H1 (cell line): Measurements from ENCODE around the gene AFAP1L1. TPM values are rescaled to one million over a fixed set of nuclear protein-coding genes. Genes with fewer than 3 reads are reported as not detected.

Experiments used
- CTCF ChIA-PET: fragments of 300-600 bp; sonication (Branson Sonifier 250); formaldehyde crosslinking; loops from one replicate; lab custom pipeline; 2021; ENCODE audit not compliant: partially characterized antibody; lab: Charles Lee
- POLR2A ChIA-PET: fragments of 300-600 bp; sonication (Branson Sonifier 250); formaldehyde crosslinking; loops from one replicate; lab custom pipeline; 2021; ENCODE audit warnings: inconsistent platforms; ENCODE audit not compliant: partially characterized antibody; lab: Charles Lee
- DNase-seq, 2 experiments: peaks; one replicate each; pipeline versions ENCODE4 v3.0.0 to v3.0.0-alpha.2; 2010 to 2022; ENCODE audit warnings: low spot score in 2 of 2, low read depth in 1 of 2, mixed read lengths in 1 of 2
- FAIRE-seq: peaks from 2 replicates; lab custom pipeline; 2011; peaks lifted over from hg19 to GRCh38; lab: Jason Lieb, UNC
- H2AFZ ChIP-seq: 2 replicates; pipeline ENCODE4 v1.8.1; 2012; ENCODE audit warnings: low read length, inconsistent platforms
- H2AK5ac ChIP-seq: 2 replicates; pipeline ENCODE4 v1.6.1; 2013; ENCODE audit warnings: low read depth, low read length
- H2BK120ac ChIP-seq: replicated peaks from 2 replicates; pipeline ENCODE3; 2013; ENCODE audit warnings: low read depth, low read length, inconsistent platforms
- H2BK12ac ChIP-seq: 2 replicates; pipeline ENCODE4 v1.6.1; 2013; ENCODE audit warnings: low read depth, low read length
- H2BK15ac ChIP-seq: 2 replicates; pipeline ENCODE4 v1.6.1; 2013; ENCODE audit warnings: low read length
- H2BK20ac ChIP-seq: 2 replicates; pipeline ENCODE4 v1.6.1; 2013; ENCODE audit warnings: low read length
- H2BK5ac ChIP-seq: 2 replicates; pipeline ENCODE4 v1.6.1; 2013; ENCODE audit warnings: low read depth, low read length
- H3K14ac ChIP-seq: 2 replicates; pipeline ENCODE4 v1.6.1; 2013; ENCODE audit warnings: inconsistent platforms; ENCODE audit not compliant: insufficient read length
- H3K18ac ChIP-seq: 2 replicates; pipeline ENCODE4 v1.6.1; 2013; ENCODE audit warnings: low read length; ENCODE audit errors: extremely low read depth
- H3K23ac ChIP-seq: 2 replicates; pipeline ENCODE4 v1.6.1; 2013; ENCODE audit warnings: inconsistent platforms; ENCODE audit not compliant: insufficient read length
- H3K23me2 ChIP-seq: 2 replicates; pipeline ENCODE4 v1.6.1; 2013; ENCODE audit warnings: low read depth, low read length
- H3K27ac ChIP-seq: 2 replicates; pipeline ENCODE4 v1.6.1; 2011; ENCODE audit warnings: low read depth, low read length, inconsistent platforms
- H3K27me3 ChIP-seq, 4 experiments: replicated peaks in 1 of 4; 1 replicate in 1 of 4; 2 replicates in 3 of 4; pipeline versions ENCODE4 v1.6.1 to v1.8.1; 2011 to 2013; ENCODE audit warnings: low read length in 3 of 4, mild to moderate bottlenecking in 3 of 4, inconsistent platforms in 2 of 4, mixed read lengths in 2 of 4, moderate library complexity in 1 of 4; ENCODE audit not compliant: control insufficient read depth in 3 of 4, insufficient read depth in 3 of 4; ENCODE audit errors: extremely low read depth in 1 of 4
- H3K36me3 ChIP-seq, 4 experiments: 2 replicates each; pipeline versions ENCODE4 v1.6.1 to v1.8.1; 2011 to 2013; ENCODE audit warnings: mild to moderate bottlenecking in 4 of 4, low read length in 3 of 4, moderate library complexity in 2 of 4, control low read depth in 1 of 4, inconsistent platforms in 1 of 4; ENCODE audit not compliant: insufficient read depth in 4 of 4, control insufficient read depth in 2 of 4
- H3K4ac ChIP-seq: replicated peaks from 2 replicates; pipeline ENCODE3; 2013; ENCODE audit warnings: low read length, low read depth, mixed read lengths, inconsistent platforms; ENCODE audit not compliant: insufficient read length
- H3K4me1 ChIP-seq, 4 experiments: replicated peaks in 1 of 4; 1 replicate in 1 of 4; 2 replicates in 3 of 4; pipeline versions ENCODE4 v1.6.1 to v1.8.1; 2011 to 2013; ENCODE audit warnings: low read length in 3 of 4, inconsistent platforms in 2 of 4, mixed read lengths in 1 of 4; ENCODE audit not compliant: insufficient read depth in 4 of 4, control insufficient read depth in 3 of 4
- H3K4me2 ChIP-seq, 2 experiments: 2 replicates each; pipeline versions ENCODE4 v1.6.1 to v1.8.1; 2011 to 2013; ENCODE audit warnings: low read depth in 2 of 2, low read length in 2 of 2, control low read depth in 1 of 2, inconsistent platforms in 1 of 2, mild to moderate bottlenecking in 1 of 2; ENCODE audit not compliant: insufficient read depth in 1 of 2
- H3K4me3 ChIP-seq, 4 experiments: fragments of 200-600, 300-600 bp in 1 of 4; sonication (generic), shearing (Covaris generic), sonication (Bioruptor Twin) in 1 of 4; 2 replicates each; pipeline versions ENCODE4 v1.5.1 to v1.8.1; 2011 to 2016; ENCODE audit warnings: low read length in 4 of 4, low read depth in 3 of 4, control low read depth in 2 of 4, inconsistent platforms in 2 of 4, mild to moderate bottlenecking in 2 of 4, mixed read lengths in 1 of 4, moderate library complexity in 1 of 4; ENCODE audit not compliant: insufficient read depth in 2 of 4; ENCODE audit errors: extremely low read depth in 1 of 4
- H3K56ac ChIP-seq: replicated peaks from 2 replicates; pipeline ENCODE3; 2013; ENCODE audit warnings: low read depth, mild to moderate bottlenecking, mixed read lengths, low read length, inconsistent platforms; ENCODE audit not compliant: insufficient read length
- H3K79me1 ChIP-seq: 2 replicates; pipeline ENCODE4 v1.6.1; 2013; ENCODE audit warnings: low read depth, low read length, control low read depth
- H3K79me2 ChIP-seq, 2 experiments: 2 replicates each; pipeline versions ENCODE4 v1.6.1 to v1.8.1; 2012 to 2013; ENCODE audit warnings: low read length in 2 of 2, mild to moderate bottlenecking in 2 of 2, inconsistent platforms in 1 of 2; ENCODE audit not compliant: insufficient read depth in 2 of 2, control insufficient read depth in 1 of 2
- H3K9ac ChIP-seq, 4 experiments: replicated peaks in 1 of 4; 1 replicate in 1 of 4; 2 replicates in 3 of 4; pipeline versions ENCODE4 v1.6.1 to v1.8.1; 2011 to 2013; ENCODE audit warnings: low read depth in 3 of 4, low read length in 3 of 4, control low read depth in 2 of 4, mild to moderate bottlenecking in 2 of 4, moderate library complexity in 2 of 4, inconsistent platforms in 1 of 4; ENCODE audit errors: extremely low read depth in 1 of 4
- H3K9me3 ChIP-seq, 2 experiments: 2 replicates each; pipeline versions ENCODE4 v1.6.1 to v1.8.1; 2012 to 2013; ENCODE audit warnings: mild to moderate bottlenecking in 2 of 2, moderate library complexity in 2 of 2, control low read depth in 1 of 2, inconsistent platforms in 1 of 2, low read depth in 1 of 2, low read length in 1 of 2, mixed read lengths in 1 of 2; ENCODE audit not compliant: insufficient read depth in 2 of 2
- H4K20me1 ChIP-seq, 2 experiments: replicated peaks in 1 of 2; 2 replicates each; pipeline versions ENCODE3 to v1.8.1; 2011 to 2013; ENCODE audit warnings: inconsistent platforms in 2 of 2, low read length in 2 of 2, mild to moderate bottlenecking in 1 of 2; ENCODE audit not compliant: insufficient read depth in 2 of 2, control insufficient read depth in 1 of 2
- H4K5ac ChIP-seq: 2 replicates; pipeline ENCODE4 v1.6.1; 2013; ENCODE audit warnings: low read length, low read depth, mixed read lengths, inconsistent platforms; ENCODE audit not compliant: insufficient read length
- H4K8ac ChIP-seq: 2 replicates; pipeline ENCODE4 v1.8.0; 2013; ENCODE audit warnings: mild to moderate bottlenecking, moderate library complexity, low read length, inconsistent platforms; ENCODE audit not compliant: insufficient read depth; ENCODE audit errors: extremely low read depth
- H4K91ac ChIP-seq: replicated peaks from 2 replicates; pipeline ENCODE3; 2013; ENCODE audit warnings: low read length, mixed read lengths, inconsistent platforms; ENCODE audit not compliant: insufficient read length
- CBX8 ChIP-seq: fragments of 300-800, 300-1000 bp; sonication (generic); IDR thresholded peaks from 2 replicates; pipeline ENCODE4 v1.7.1; 2016; ENCODE audit warnings: low read depth, low read length, borderline replicate concordance
- CHD2 ChIP-seq: IDR thresholded peaks from 2 replicates; pipeline ENCODE4 v1.6.1; 2012; ENCODE audit warnings: low read length, improper control_type of control experiment
- CREB1 ChIP-seq: IDR thresholded peaks from 2 replicates; pipeline ENCODE4 v1.6.1; 2012; ENCODE audit warnings: inconsistent platforms
- FOSL1 ChIP-seq: IDR thresholded peaks from 2 replicates; pipeline ENCODE4 v1.6.1; 2011; ENCODE audit warnings: mild to moderate bottlenecking, low read depth, low read length, moderate library complexity; ENCODE audit not compliant: insufficient read depth
- HDAC6 ChIP-seq: IDR thresholded peaks from one replicate; pipeline ENCODE4 v1.7.1; 2012; ENCODE audit warnings: low read depth, mild to moderate bottlenecking, inconsistent platforms, low read length, moderate library complexity
- POU5F1 ChIP-seq: IDR thresholded peaks from 2 replicates; pipeline ENCODE4 v1.6.1; 2011; ENCODE audit warnings: low read depth, mild to moderate bottlenecking, low read length, moderate library complexity
- WGBS, 2 experiments: shearing (Covaris generic) in 1 of 2; methylation state at CpG; one replicate each; pipeline versions ENCODE4 v1.1.6 to v1.1.7; 2013 to 2015; ENCODE audit warnings: low lambda C conversion rate in 2 of 2, mixed read lengths in 2 of 2, inconsistent platforms in 1 of 2, low coverage in 1 of 2, missing lambda C conversion rate in 1 of 2; ENCODE audit not compliant: insufficient replicate concordance in 2 of 2, insufficient coverage in 1 of 2, insufficient read length in 1 of 2; ENCODE audit errors: extremely low coverage in 1 of 2, missing lambda C conversion rate in 1 of 2; 5-methylcytosine and 5-hydroxymethylcytosine counted together
- polyA plus RNA-seq, 7 experiments: library from polyadenylated mRNA; depleted of rRNA in 3 of 7; stranded (reverse) in 5 of 7; unstranded in 2 of 7; fragments of >200 nt in 5 of 7; fragments of 200-250 nt in 2 of 7; gene quantifications; 1 replicate in 5 of 7; 2 replicates in 1 of 7; 4 replicates in 1 of 7; pipeline versions ENCODE4 v1.2.1 to v1.2.3, GENCODE V29; 2011 to 2013; ENCODE audit warnings: missing spikeins in 2 of 7, mixed read lengths in 2 of 7
- total RNA-seq: library from RNA; stranded (reverse); fragmentation: NEBNext Ultra II Directional; extraction: Animal tissue kit (Norgen Biotek cat#: 25700); gene quantifications from 2 replicates; pipeline ENCODE4 v1.2.1, GENCODE V29; 2021

AFAP1L1 gene
- total and polyA plus RNA-seq, 2 of the 8 experiments (the other 6 are each of a cell fraction or from before 2014, with no cell fraction given) = 0.79 to 4.7 TPM

- Histone ChIP-seq H3K23me2 (no peaks in the 10 kb centered on the region), H3K9ac (no peak overlapping the region), H2BK120ac (no peak overlapping the region), H3K14ac (no peak overlapping the region), H4K20me1 (no peaks in the 10 kb centered on the region), H3K4me3 (no peak overlapping the region), H3K4me1 (no peaks in the 10 kb centered on the region), H3K4ac (no peak overlapping the region), H4K8ac (no peak overlapping the region), H3K79me1 (no peaks in the 10 kb centered on the region), H3K4me2 (no peak overlapping the region), H3K36me3 (no peaks in the 10 kb centered on the region), H3K27ac (no peak overlapping the region), H4K5ac (no peak overlapping the region), H3K9me3 (no peaks in the 10 kb centered on the region), H3K18ac (no peak overlapping the region), H2BK12ac (no peak overlapping the region), H3K56ac (no peak overlapping the region), H3K23ac (no peak overlapping the region), H2BK5ac (no peak overlapping the region), H2BK15ac (no peak overlapping the region), H3K27me3 (no peaks in the 10 kb centered on the region), H3K79me2 (no peaks in the 10 kb centered on the region), H2BK20ac (no peak overlapping the region), H4K91ac (no peak overlapping the region), H2AFZ (no peak overlapping the region), H2AK5ac (no peak overlapping the region)
- ChIA-PET CTCF (interaction anchor here (0.7 to 2.7 kb wide), 26 partner anchors 10 to 482 kb away, joined by 3 to 12 read pairs (median 4); partner anchors contain the start of gene ABLIM3), POLR2A (interaction anchor here (1.0 kb wide), 1 partner anchor 10 kb away, joined by 3 read pairs; no protein-coding TSS in a partner anchor)
- 86% methylated on average over 11 of the region's 11 CpGs; no CpG with 5 or more reads in 1 of the 2 experiments for WGBS, 2 experiments
- no peak for FAIRE-seq
- no peak for TF ChIP-seq CREB1
- no peak for TF ChIP-seq CBX8
- no peak for TF ChIP-seq FOSL1
- no peak for TF ChIP-seq CHD2
- TF ChIP-seq POU5F1 = no peak
- no peak for TF ChIP-seq HDAC6
- DNase-seq = no peak
Measured at GRCh38 chr5:149223081-149223848, 48.4 kb upstream of the AFAP1L1 start.
